Gastrocnemius medialis (tissue), 4 donors: ENCODE results near the gene UPF3A. TPM values are rescaled to one million over a fixed set of nuclear protein-coding genes. Genes with fewer than 3 reads are reported as not detected.

Experiments used
- ATAC-seq, 2 donors: fragments of 150-250 bp; one replicate each; pipeline ENCODE4 v1.9.1; 2016
- DNase-seq, 2 donors: peaks; one replicate each; pipeline ENCODE4 v3.0.0-alpha.2; 2019
- H3K27ac ChIP-seq, 4 donors: fragments of 200-600 bp; sonication (generic); 1 replicate in 1 of 4; 2 replicates in 3 of 4; pipeline ENCODE4 v1.5.1; 2016 to 2018; ENCODE audit warnings: mild to moderate bottlenecking in 2 of 4, moderate library complexity in 1 of 4
- H3K27me3 ChIP-seq, 3 donors: fragments of 200-600 bp; sonication (generic) in 2 of 3; 1 replicate in 1 of 3; 2 replicates in 2 of 3; pipeline versions ENCODE4 v1.5.1 to v1.6.0; 2016 to 2019; ENCODE audit warnings: mild to moderate bottlenecking in 1 of 3, moderate library complexity in 1 of 3
- H3K36me3 ChIP-seq, 2 donors: fragments of 200-600 bp; sonication (generic) in 1 of 2; one replicate each; pipeline ENCODE4 v1.5.1; 2017 to 2018
- H3K4me1 ChIP-seq, 2 donors: fragments of 200-600 bp; sonication (generic) in 1 of 2; one replicate each; pipeline ENCODE4 v1.5.1; 2016 to 2017; ENCODE audit warnings: mild to moderate bottlenecking in 2 of 2
- H3K4me3 ChIP-seq, 4 donors: fragments of 200-600 bp; sonication (generic) in 3 of 4; 1 replicate in 1 of 4; 2 replicates in 3 of 4; pipeline ENCODE4 v1.5.1; 2016 to 2019; ENCODE audit warnings: mild to moderate bottlenecking in 2 of 4
- H3K9me3 ChIP-seq, 3 donors: fragments of 200-600 bp; sonication (generic) in 2 of 3; 1 replicate in 1 of 3; 2 replicates in 2 of 3; pipeline ENCODE4 v1.5.1; 2016 to 2019
- CTCF ChIP-seq, 5 experiments: fragments of 450-650 bp in 3 of 5; fragments of 200-600 bp in 2 of 5; sonication (generic) in 2 of 5; IDR thresholded peaks in 4 of 5; conservative IDR thresholded peaks in 1 of 5; 1 replicate in 4 of 5; 2 replicates in 1 of 5; pipeline ENCODE4 v1.5.1; 2016 to 2019; ENCODE audit warnings: antibody characterized with exemption in 5 of 5, mild to moderate bottlenecking in 3 of 5, moderate library complexity in 3 of 5
- POLR2A ChIP-seq, 2 donors: fragments of 450-650 bp; IDR thresholded peaks; one replicate each; pipeline ENCODE4 v1.6.1; 2017; ENCODE audit warnings: antibody characterized with exemption in 2 of 2, mild to moderate bottlenecking in 2 of 2, moderate library complexity in 2 of 2
- in situ Hi-C, 4 donors: fragments of 200-750 bp; cut with MboI; loops; one replicate each; pipeline versions ENCODE4 v1.15.0 to v1.8.0; 2017; ENCODE audit warnings: low sequenced_read_pairs in 4 of 4
- intact Hi-C: fragments of 100-400 bp; cut with DNase I; formaldehyde crosslinking; loops from one replicate; pipeline ENCODE4 v1.15.1; 2023; ENCODE audit warnings: low total_unique reads
- total RNA-seq, 4 donors: library from RNA; depleted of rRNA; stranded (reverse); fragments of >200 nt; gene quantifications; one replicate each; pipeline versions ENCODE4 v1.1.0 to v1.2.3, GENCODE V29; 2016

UPF3A gene
- total RNA-seq, 4 donors from 2014 or later: 9.1 to 43.9 (median 24.0) TPM

- TF ChIP-seq POLR2A (IDR thresholded peaks at IDR 0.05) (no peak), CTCF (IDR thresholded peaks at IDR 0.05 in 4 of 5, conservative IDR thresholded peaks at IDR 0.05 in 1 of 5) (no peak)
- Histone ChIP-seq H3K36me3 (no peaks in the 10 kb centered on the region), H3K4me3 (peak overlapping the region; percentile 70 to 80 (median 74)), H3K27me3 (no peaks in the 10 kb centered on the region), H3K27ac (peak overlapping the region; percentile 85 to 91 (median 86)), H3K9me3 (no peaks in the 10 kb centered on the region), H3K4me1 (peaks cover 15 to 20% of the 10 kb centered on the region in 2 donors)
- DNase-seq (peak in 1 of 2 donors; percentile 18), ATAC-seq (no peak)
- intact Hi-C loops (no loop called here), in situ Hi-C loops (no loop called here)
These were observed 31.9 kb downstream of the UPF3A start for GRCh38 chr13:114313061-114313860.

DNA sequence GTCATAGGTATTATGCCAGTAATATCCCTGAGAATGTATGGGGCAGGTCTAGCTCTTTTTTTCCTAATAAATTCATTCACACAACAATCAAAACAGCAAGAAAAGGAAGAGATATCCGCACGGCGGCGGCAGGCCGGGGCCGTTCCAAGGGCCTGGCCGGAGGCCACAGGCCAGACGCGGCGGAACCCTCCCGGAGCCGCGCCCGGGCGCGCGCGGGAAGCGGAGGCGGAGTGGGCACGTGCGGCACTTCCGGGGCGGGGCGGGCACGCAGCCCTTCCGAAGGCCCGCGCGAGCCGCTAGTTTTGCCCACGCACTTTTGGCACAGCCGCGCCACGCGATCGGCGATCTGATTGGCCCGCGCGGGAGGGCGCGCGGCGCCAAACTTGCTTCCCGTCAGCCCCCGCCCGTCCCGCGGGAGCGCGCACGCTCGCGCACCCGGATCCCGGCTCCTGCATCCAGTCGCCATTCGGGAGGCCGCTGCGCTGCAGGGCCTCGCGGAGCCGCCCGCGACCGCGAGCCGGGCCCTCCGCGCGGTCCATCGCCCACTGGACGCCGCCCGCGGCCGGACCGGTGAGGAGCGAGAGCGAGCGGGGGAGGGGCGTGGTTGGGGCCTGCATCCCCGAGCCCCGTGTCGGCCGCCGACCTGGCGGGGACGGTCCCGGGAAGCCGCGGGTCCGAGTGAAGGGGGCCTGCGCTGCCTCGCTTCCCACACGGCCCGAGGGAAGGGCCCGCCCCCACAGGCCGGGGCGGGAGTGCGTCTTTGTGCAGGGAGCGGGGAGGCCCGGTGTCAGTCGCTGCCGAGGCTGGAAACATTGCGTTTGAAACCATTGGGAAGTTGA lies 32.9 kb downstream of the UPF3A start, which contains the start of gene CHAMP1:
CHAMP1 (plus strand) TSS at position 430 of the 839 bp plus-strand sequence. CDS start 9,340 bp downstream, outside the sequence.
- no peaks in the 10 kb centered on the region for H3K27me3 ChIP-seq

GRCh38 chr13:114315074-114315785 lies 33.8 kb downstream of the UPF3A start:
- in situ Hi-C loops: no loop called here
- DNase-seq (no peak), ATAC-seq (no peak)
- peak overlapping the region; percentile 85 to 91 (median 86) for H3K27ac ChIP-seq
- no peaks in the 10 kb centered on the region for H3K36me3 ChIP-seq
- peak overlapping the region; percentile 70 to 80 (median 74) for H3K4me3 ChIP-seq
- H3K4me1 ChIP-seq: peaks cover 27 to 34% of the 10 kb centered on the region in 2 donors
- no peaks in the 10 kb centered on the region for H3K27me3 ChIP-seq
- H3K9me3 ChIP-seq: no peaks in the 10 kb centered on the region
- intact Hi-C loops: no loop called here
- no peak for TF ChIP-seq POLR2A (IDR thresholded peaks at IDR 0.05)
- no peak for TF ChIP-seq CTCF (IDR thresholded peaks at IDR 0.05 in 4 of 5, conservative IDR thresholded peaks at IDR 0.05 in 1 of 5)

More for the DNA sequence above, 32.9 kb downstream of the UPF3A start, which contains the start of gene CHAMP1:
- H3K36me3 ChIP-seq: no peaks in the 10 kb centered on the region
- TF ChIP-seq CTCF (IDR thresholded peaks at IDR 0.05 in 4 of 5, conservative IDR thresholded peaks at IDR 0.05 in 1 of 5) (no peak), POLR2A (IDR thresholded peaks at IDR 0.05) (peak; percentile 84 to 88)
- peak within 1 kb of the TSS; percentile 85 to 91 (median 86) for H3K27ac ChIP-seq
- peak within 1 kb of the TSS; percentile 70 to 80 (median 74) for H3K4me3 ChIP-seq
- intact Hi-C loops (loop anchor here (1.0 kb wide), 1 partner anchor 33 kb away; the partner anchor contains the start of gene UPF3A), in situ Hi-C loops (no loop called here)
- DNase-seq (peak; percentile 90 to 95), ATAC-seq (peak; percentile 93 to 94)
- H3K9me3 ChIP-seq: no peaks in the 10 kb centered on the region
- peaks cover 20 to 28% of the 10 kb centered on the region in 2 donors for H3K4me1 ChIP-seq

DNA sequence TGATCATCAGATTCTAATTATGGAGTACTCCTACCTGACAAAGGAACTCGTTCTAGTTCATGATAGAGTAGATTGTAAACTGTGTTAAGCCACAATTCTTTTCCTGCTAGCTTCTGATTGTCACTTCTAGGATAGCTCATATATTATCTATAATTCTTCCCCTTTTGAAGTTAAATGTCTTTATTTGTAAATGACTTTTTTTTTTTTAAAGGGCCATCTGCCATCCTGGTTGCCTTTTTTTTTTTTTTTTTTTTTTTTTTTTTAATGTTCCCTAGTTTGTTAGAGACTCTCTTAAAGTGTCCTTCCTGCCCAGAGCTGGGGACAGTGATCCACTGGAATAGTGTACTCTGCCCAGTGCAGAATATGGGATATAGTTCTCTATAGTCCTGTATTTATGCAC lies 37.2 kb downstream of the UPF3A start:
- TF ChIP-seq CTCF (IDR thresholded peaks at IDR 0.05 in 4 of 5, conservative IDR thresholded peaks at IDR 0.05 in 1 of 5) (no peak), POLR2A (IDR thresholded peaks at IDR 0.05) (no peak)
- ATAC-seq (no peak), DNase-seq (no peak)
- no peak overlapping the region for H3K4me3 ChIP-seq
- in situ Hi-C loops: no loop called here
- H3K4me1 ChIP-seq: peaks cover 23 to 28% of the 10 kb centered on the region in 2 donors
- H3K27ac ChIP-seq: no peak overlapping the region
- H3K9me3 ChIP-seq: no peaks in the 10 kb centered on the region
- no peaks in the 10 kb centered on the region for H3K27me3 ChIP-seq
- peaks cover 0 to 25% of the 10 kb centered on the region in 2 donors for H3K36me3 ChIP-seq
- intact Hi-C loops: no loop called here
